GM12878 (cell line): Measurements from ENCODE around the gene SLC25A13. TPM values are rescaled to one million over a fixed set of nuclear protein-coding genes. Genes with fewer than 3 reads are reported as not detected.

Experiments used
- BACH1 ChIP-seq: fragments of 450-650 bp; IDR thresholded peaks from 2 replicates; pipeline ENCODE4 v1.6.1; 2017; ENCODE audit warnings: mild to moderate bottlenecking, borderline replicate concordance
- CHD2 ChIP-seq: IDR thresholded peaks from 2 replicates; pipeline ENCODE4 v1.6.1; 2011; ENCODE audit warnings: low read depth, low read length, improper control_type of control experiment, borderline replicate concordance
- CREM ChIP-seq: IDR thresholded peaks from 2 replicates; pipeline ENCODE4 v1.6.1; 2014; ENCODE audit warnings: antibody characterized with exemption, low read depth
- CTCF ChIP-seq, 3 experiments: IDR thresholded peaks in 2 of 3; conservative IDR thresholded peaks in 1 of 3; 2 replicates each; pipeline ENCODE4 v1.5.1; 2011; ENCODE audit warnings: low read depth in 3 of 3, low read length in 3 of 3, mild to moderate bottlenecking in 3 of 3, control low read depth in 2 of 3, moderate library complexity in 2 of 3, inconsistent platforms in 1 of 3, mixed read lengths in 1 of 3; ENCODE audit not compliant: control insufficient read depth in 2 of 3, insufficient read depth in 1 of 3; ENCODE audit errors: extremely low read depth in 1 of 3
- E2F8 ChIP-seq: fragments of 450-650 bp; IDR thresholded peaks from 2 replicates; pipeline ENCODE4 v1.6.1; 2018; ENCODE audit warnings: mild to moderate bottlenecking, low read depth, moderate library complexity; ENCODE audit not compliant: partially characterized antibody
- FOS ChIP-seq: IDR thresholded peaks from 3 replicates; pipeline ENCODE4 v1.6.1; 2011; ENCODE audit warnings: borderline replicate concordance; ENCODE audit not compliant: insufficient read length; ENCODE audit errors: extremely low read depth
- HDAC2 ChIP-seq: fragments of 200-600 bp; sonication (generic); IDR thresholded peaks from 2 replicates; pipeline ENCODE4 v1.6.1; 2017
- IKZF1 ChIP-seq: fragments of 450-650 bp; conservative IDR thresholded peaks from 2 replicates; pipeline ENCODE4 v1.6.1; 2017; ENCODE audit warnings: antibody characterized with exemption, mild to moderate bottlenecking
- IKZF2 ChIP-seq, 2 experiments: fragments of 450-650 bp; IDR thresholded peaks; 2 replicates each; pipeline ENCODE4 v1.6.1; 2017; ENCODE audit warnings: mild to moderate bottlenecking in 2 of 2, moderate library complexity in 2 of 2
- MLLT1 ChIP-seq: fragments of 450-650 bp; IDR thresholded peaks from 2 replicates; pipeline ENCODE4 v1.6.1; 2016; ENCODE audit warnings: mild to moderate bottlenecking
- MTA2 ChIP-seq: fragments of 450-650 bp; IDR thresholded peaks from 2 replicates; pipeline ENCODE4 v1.6.1; 2016; ENCODE audit warnings: low read depth, mild to moderate bottlenecking, moderate library complexity
- MXI1 ChIP-seq: fragments of 150-350 bp; IDR thresholded peaks from 2 replicates; pipeline ENCODE4 v1.6.1; 2011; ENCODE audit warnings: low read depth, mild to moderate bottlenecking, inconsistent platforms, low read length, improper control_type of control experiment
- PKNOX1 ChIP-seq: fragments of 450-650 bp; IDR thresholded peaks from 2 replicates; pipeline ENCODE4 v1.6.1; 2016; ENCODE audit warnings: mild to moderate bottlenecking
- RAD21 ChIP-seq: IDR thresholded peaks from 2 replicates; pipeline ENCODE4 v1.6.1; 2011; ENCODE audit warnings: mild to moderate bottlenecking, low read depth, low read length, moderate library complexity; ENCODE audit not compliant: insufficient read depth
- SMARCA5 ChIP-seq: fragments of 450-650 bp; IDR thresholded peaks from 2 replicates; pipeline ENCODE4 v1.6.1; 2017; ENCODE audit warnings: mild to moderate bottlenecking
- SREBF1 ChIP-seq: IDR thresholded peaks from 2 replicates; pipeline ENCODE4 v1.6.1; 2012; ENCODE audit warnings: mild to moderate bottlenecking, low read length
- WRNIP1 ChIP-seq: IDR thresholded peaks from 2 replicates; pipeline ENCODE4 v1.6.1; 2011; ENCODE audit warnings: low read depth, low read length, improper control_type of control experiment, borderline replicate concordance
- ZNF592 ChIP-seq: fragments of 450-650 bp; IDR thresholded peaks from 2 replicates; pipeline ENCODE4 v1.6.1; 2017; ENCODE audit warnings: mild to moderate bottlenecking, moderate library complexity
- polyA plus RNA-seq, 11 experiments: library from polyadenylated mRNA; depleted of rRNA in 4 of 11; unstranded in 6 of 11; stranded (reverse) in 5 of 11; fragments of >200 nt; fragmentation: Nextera tagmentation in 4 of 11; fragmentation: Illumina TruSeq in 1 of 11; extraction: Ambion mirVana in 4 of 11; extraction: Trizol in 1 of 11; gene quantifications; 1 replicate in 1 of 11; 2 replicates in 10 of 11; pipeline versions ENCODE4 v1.2.1 to v1.2.3, GENCODE V29; 2011 to 2016; ENCODE audit warnings: inconsistent platforms in 2 of 11, missing spikeins in 2 of 11, low read depth in 1 of 11
- total RNA-seq, 4 experiments: library from RNA; depleted of rRNA in 3 of 4; stranded (reverse); fragments of >200 nt in 3 of 4; fragmentation: Illumina TruSeq in 1 of 4; extraction: Trizol in 1 of 4; gene quantifications; 2 replicates each; pipeline versions ENCODE4 v1.2.1 to v1.2.3, GENCODE V29; 2013 to 2021

SLC25A13 gene
- total and polyA plus RNA-seq, 10 of the 15 experiments (the other 5 are each of a cell fraction or from before 2014, with no cell fraction given): 7.0 to 24.7 (median 18.6) TPM

- TF ChIP-seq CTCF (IDR thresholded peaks at IDR 0.05 in 2 of 3, conservative IDR thresholded peaks at IDR 0.05 in 1 of 3; ENCODE audit: control insufficient read depth in 2 of 3, extremely low read depth in 1 of 3, insufficient read depth in 1 of 3, low read depth in 3 of 3, low read length in 3 of 3) (no peak), SMARCA5 (no peak), MTA2 (peak; percentile 19; the same call in 1 of the 2 replicates), IKZF1 (peak; percentile 65; the same call in 1 of the 2 replicates), CREM (0 out of 2 replicates have a peak, but pooled peaks have one; percentile 34), ZNF592 (no peak), RAD21 (no peak), CHD2 (0 out of 2 replicates have a peak, but pooled peaks have one; percentile 32), SREBF1 (no peak), E2F8 (no peak), FOS (no peak), MXI1 (no peak), HDAC2 (no peak), MLLT1 (peak; percentile 57; the same call in 1 of the 2 replicates), PKNOX1 (no peak; the same call in 1 of the 2 replicates), WRNIP1 (no peak), IKZF2 (IDR thresholded peaks at IDR 0.05) (peak; percentile 50 to 54; a peak in 3 of 4 replicates), BACH1 (0 out of 2 replicates have a peak, but pooled peaks have one; percentile 14)
These were observed 754 bp downstream of the SLC25A13 start (continued) for GRCh38 chr7:96321031-96321657.
